K562 (cell line): ENCODE data around the gene NTRK2. TPM values are rescaled to one million over a fixed set of nuclear protein-coding genes. Genes with fewer than 3 reads are reported as not detected.

Experiments
- ATAC-seq: fragments of 200-7000 bp; cut with Tn5 transposase; 3 replicates; pipeline ENCODE4 v1.9.1; 2020; ENCODE audit warnings: moderate library complexity
- BruUV-seq: library from RNA; stranded (reverse); fragments of 400-500 nt; replicated peaks from 2 replicates; lab custom pipeline; 2021; lab: Mats Ljungman, UMichigan
- CTCF ChIA-PET: fragments of 300-600 bp; formaldehyde crosslinking; extraction: SDS; loops from one replicate; lab custom pipeline; 2021; ENCODE audit warnings: low intra/inter-chr PET ratio; lab: Yijun Ruan, JAX
- POLR2A ChIA-PET: fragments of 300-600, 350-650 bp; sonication (Branson Sonifier 250); formaldehyde crosslinking; extraction: SDS; loops from one replicate; lab custom pipeline; 2021; ENCODE audit warnings: antibody characterized with exemption, inconsistent platforms; lab: Yijun Ruan, JAX
- DNase-seq, 4 experiments: peaks; one replicate each; pipeline versions ENCODE4 v3.0.0 to v3.0.0-alpha.2; 2011 to 2018; ENCODE audit warnings: low spot score in 3 of 4, mixed read lengths in 3 of 4; ENCODE audit errors: extremely low read depth in 1 of 4
- FAIRE-seq: peaks from 2 replicates; lab custom pipeline; 2011; peaks lifted over from hg19 to GRCh38; lab: Jason Lieb, UNC
- H2AFZ ChIP-seq: 2 replicates; pipeline ENCODE4 v1.6.0; 2011; ENCODE audit warnings: low read depth, low read length, control low read depth, inconsistent platforms
- H3K27ac ChIP-seq: fragments of 200-600 bp; 3 replicates; pipeline ENCODE4 v1.8.0; 2011; ENCODE audit warnings: low read depth, mild to moderate bottlenecking, control low read depth, inconsistent platforms, low read length, moderate library complexity, mixed read lengths; ENCODE audit errors: extremely low read depth
- H3K27me3 ChIP-seq, 2 experiments: fragments of 300-600 bp in 1 of 2; 2 replicates in 1 of 2; 3 replicates in 1 of 2; pipeline versions ENCODE4 v1.6.0 to v1.8.0; 2011; ENCODE audit warnings: inconsistent platforms in 2 of 2, low read length in 2 of 2, mild to moderate bottlenecking in 1 of 2, mixed read lengths in 1 of 2, moderate library complexity in 1 of 2; ENCODE audit not compliant: control insufficient read depth in 2 of 2, insufficient read depth in 2 of 2
- H3K36me3 ChIP-seq: fragments of 300-600 bp; 3 replicates; pipeline ENCODE4 v1.8.0; 2011; ENCODE audit warnings: mild to moderate bottlenecking, low read length, inconsistent platforms; ENCODE audit not compliant: control insufficient read depth, insufficient read depth
- H3K4me1 ChIP-seq, 2 experiments: fragments of 200-600 bp in 1 of 2; replicated peaks in 1 of 2; 2 replicates in 1 of 2; 3 replicates in 1 of 2; pipeline versions ENCODE4 v1.5.1 to v1.8.0; 2011; ENCODE audit warnings: inconsistent platforms in 2 of 2, low read length in 2 of 2, mild to moderate bottlenecking in 1 of 2, mixed read lengths in 1 of 2, moderate library complexity in 1 of 2; ENCODE audit not compliant: control insufficient read depth in 2 of 2, insufficient read depth in 2 of 2
- H3K4me2 ChIP-seq: 2 replicates; pipeline ENCODE4 v1.6.1; 2011; ENCODE audit warnings: low read length, control low read depth, inconsistent platforms, mixed read lengths; ENCODE audit not compliant: insufficient read depth
- H3K4me3 ChIP-seq: fragments of 200-600 bp; sonication (generic), shearing (Covaris generic); 2 replicates; pipeline ENCODE4 v1.5.1; 2016; ENCODE audit warnings: control low read depth, inconsistent platforms
- H3K79me2 ChIP-seq: fragments of 200-600 bp; 3 replicates; pipeline ENCODE4 v1.8.0; 2011; ENCODE audit warnings: low read length, inconsistent platforms; ENCODE audit not compliant: control insufficient read depth, insufficient read depth
- H3K9ac ChIP-seq, 2 experiments: 2 replicates each; pipeline versions ENCODE4 v1.6.0 to v1.6.1; 2011; ENCODE audit warnings: low read depth in 2 of 2, low read length in 2 of 2, control low read depth in 1 of 2, inconsistent platforms in 1 of 2, mild to moderate bottlenecking in 1 of 2, mixed read lengths in 1 of 2; ENCODE audit not compliant: insufficient read depth in 1 of 2
- H3K9me1 ChIP-seq: one replicate; pipeline ENCODE4 v1.6.0; 2011; ENCODE audit warnings: inconsistent platforms, mild to moderate bottlenecking, low read length, moderate library complexity; ENCODE audit not compliant: control insufficient read depth, insufficient read depth
- H3K9me3 ChIP-seq: replicated peaks from 2 replicates; pipeline ENCODE4 v1.5.1; 2011; ENCODE audit warnings: low read depth, low read length, inconsistent platforms; ENCODE audit not compliant: control insufficient read depth, insufficient read depth
- H4K20me1 ChIP-seq: replicated peaks from 2 replicates; pipeline ENCODE4 v1.6.1; 2011; ENCODE audit warnings: low read length, inconsistent platforms, mixed read lengths; ENCODE audit not compliant: control insufficient read depth, insufficient read depth
- CC2D1A ChIP-seq: fragments of 450-650 bp; IDR thresholded peaks from 2 replicates; pipeline ENCODE4 v1.6.1; 2017; ENCODE audit warnings: mild to moderate bottlenecking
- JUNB ChIP-seq: fragments of 450-650 bp; formaldehyde crosslinking; conservative IDR thresholded peaks from 2 replicates; pipeline ENCODE4 v1.4.0; 2020; ENCODE audit warnings: mild to moderate bottlenecking
- KLF16 ChIP-seq: IDR thresholded peaks from 2 replicates; pipeline ENCODE4 v1.6.1; 2016; ENCODE audit warnings: antibody characterized with exemption
- MEF2A ChIP-seq: IDR thresholded peaks from 2 replicates; pipeline ENCODE4 v1.6.1; 2011; ENCODE audit warnings: low read depth, mild to moderate bottlenecking, low read length, moderate library complexity; ENCODE audit not compliant: control insufficient read depth
- NFE2 ChIP-seq: IDR thresholded peaks from 2 replicates; pipeline ENCODE4 v1.6.1; 2014; ENCODE audit warnings: antibody characterized with exemption, low read depth
- PRDM10 ChIP-seq: fragments of 450-650 bp; IDR thresholded peaks from 2 replicates; pipeline ENCODE4 v1.6.1; 2018; ENCODE audit not compliant: partially characterized antibody
- ZNF232 ChIP-seq: sonication (generic); formaldehyde crosslinking; IDR thresholded peaks from 2 replicates; pipeline ENCODE4 v1.8.0; 2022; ENCODE audit warnings: mild to moderate bottlenecking, missing genetic modification reagents
- ZNF280A ChIP-seq: fragments of 450-650 bp; IDR thresholded peaks from 2 replicates; pipeline ENCODE4 v1.6.1; 2018; ENCODE audit warnings: mild to moderate bottlenecking, low read depth; ENCODE audit not compliant: partially characterized antibody
- ZNF707 ChIP-seq: fragments of 250-450 bp; sonication (Bioruptor Pico); conservative IDR thresholded peaks from 2 replicates; pipeline ENCODE4 v1.8.0; 2022; ENCODE audit warnings: inconsistent platforms, mild to moderate bottlenecking, moderate library complexity
- WGBS: fragments of 100-300 bp; shearing (Covaris generic); methylation state at CpG from one replicate; pipeline ENCODE4 v1.1.6; 2016; ENCODE audit warnings: low coverage, mixed read lengths; ENCODE audit not compliant: insufficient coverage; ENCODE audit errors: missing lambda C conversion rate; 5-methylcytosine and 5-hydroxymethylcytosine counted together
- in situ Hi-C: fragments of 300-500 bp; cut with MboI; formaldehyde crosslinking; loops from 4 replicates; pipeline ENCODE4 v1.15.0; 2018; ENCODE audit warnings: inconsistent platforms, mixed read lengths
- intact Hi-C: fragments of 100-400 bp; cut with micrococcal nuclease; formaldehyde crosslinking; loops from 2 replicates; pipeline ENCODE4 v1.14.2; 2022
- polyA plus RNA-seq, 8 experiments: library from polyadenylated mRNA; depleted of rRNA in 4 of 8; stranded (reverse) in 5 of 8; unstranded in 3 of 8; fragments of >200 nt; fragmentation: Nextera tagmentation in 2 of 8; fragmentation: Illumina TruSeq in 1 of 8; extraction: Ambion mirVana in 2 of 8; extraction: Trizol in 1 of 8; gene quantifications; 2 replicates each; pipeline versions ENCODE4 v1.2.1 to v1.2.3, GENCODE V29; 2011 to 2014; ENCODE audit warnings: inconsistent platforms in 1 of 8, missing spikeins in 1 of 8
- total RNA-seq, 7 experiments: library from RNA; depleted of rRNA in 6 of 7; stranded (reverse); fragments of >200 nt in 6 of 7; fragmentation: Illumina TruSeq in 2 of 7; extraction: Trizol in 2 of 7; gene quantifications; 2 replicates each; pipeline versions ENCODE4 v1.2.1 to v1.2.3, GENCODE V29; 2011 to 2021; ENCODE audit warnings: low replicate concordance in 1 of 7

NTRK2 gene
- total and polyA plus RNA-seq, 9 of the 15 experiments (the other 6 are each of a cell fraction or from before 2014, with no cell fraction given) = not detected

- TF ChIP-seq ZNF280A (no peak), ZNF707 (CRISPR knock-in tag) (no peak), NFE2 (no peak), KLF16 (no peak)
Observed at GRCh38 chr9:84969084-84969483, 299.6 kb downstream of the NTRK2 start (continued).

- DNase-seq (no peak), ATAC-seq (no peak), FAIRE-seq (no peak)
- ChIA-PET POLR2A (no interaction called here), CTCF (no interaction called here)
- intact Hi-C loops (no loop called here), in situ Hi-C loops (loop anchor here (25.0 kb wide), 1 partner anchor 557 kb away; no protein-coding TSS in a partner anchor)
- H3K9ac ChIP-seq = no peak overlapping the region
- no peaks in the 10 kb centered on the region for H3K9me1 ChIP-seq
- H3K79me2 ChIP-seq = no peaks in the 10 kb centered on the region
- H3K4me2 ChIP-seq = no peak overlapping the region
- TF ChIP-seq MEF2A = no peak
- TF ChIP-seq PRDM10 = no peak
- no peak for TF ChIP-seq JUNB
- TF ChIP-seq CC2D1A = no peak
- TF ChIP-seq ZNF232 = no peak
- H3K9me3 ChIP-seq = no peaks in the 10 kb centered on the region
- no peak overlapping the region for H3K27ac ChIP-seq
- H3K4me3 ChIP-seq = no peak overlapping the region
- no peaks in the 10 kb centered on the region for H3K27me3 ChIP-seq
- no peaks in the 10 kb centered on the region for H4K20me1 ChIP-seq
- no peak overlapping the region for H2AFZ ChIP-seq
- H3K36me3 ChIP-seq = no peaks in the 10 kb centered on the region
- H3K4me1 ChIP-seq = no peaks in the 10 kb centered on the region
- 0% methylated on average over 2 of the region's 2 CpGs for WGBS
- BruUV-seq = no TSS peak
Observed at GRCh38 chr9:84969736-84970135, 300.2 kb downstream of the NTRK2 start.
